B cell (primary cell): ENCODE data around the gene PARK7. TPM values are rescaled to one million over a fixed set of nuclear protein-coding genes. Genes with fewer than 3 reads are reported as not detected.
A peak's percentile ranks its signal among the peaks of the same experiment; 100 is the strongest.

Source experiments
- ATAC-seq: fragments of 200-7000 bp; cut with Tn5 transposase; one replicate; pipeline ENCODE4 v1.10.0; 2021; ENCODE audit warnings: low read depth, mild to moderate bottlenecking, moderate number of reproducible peaks, moderate library complexity
- CTCF ChIA-PET: fragments of 350-600 bp; sonication (Branson Sonifier 250); formaldehyde crosslinking; loops from one replicate; lab custom pipeline; 2021; ENCODE audit warnings: antibody characterized with exemption, inconsistent platforms; lab: Charles Lee
- POLR2A ChIA-PET: fragments of 350-600 bp; sonication (Branson Sonifier 250); formaldehyde crosslinking; loops from one replicate; lab custom pipeline; 2021; ENCODE audit warnings: antibody characterized with exemption; lab: Charles Lee
- DNase-seq: peaks from one replicate; pipeline ENCODE4 v3.0.0; 2013
- H2AFZ ChIP-seq: 2 replicates; pipeline ENCODE4 v1.6.1; 2012; ENCODE audit warnings: mild to moderate bottlenecking, low read depth, low read length; ENCODE audit not compliant: insufficient read depth, poor library complexity, severe bottlenecking
- H3K27ac ChIP-seq, 2 donors: 1 replicate in 1 of 2; 2 replicates in 1 of 2; pipeline ENCODE4 v1.5.1; 2012 to 2013; ENCODE audit warnings: low read length in 2 of 2, mild to moderate bottlenecking in 2 of 2, moderate library complexity in 1 of 2
- H3K27me3 ChIP-seq, 4 experiments: fragments of 200-600 bp in 1 of 4; sonication (generic) in 1 of 4; replicated peaks in 1 of 4; 1 replicate in 2 of 4; 2 replicates in 2 of 4; pipeline versions ENCODE4 v1.6.1 to v1.7.0; 2013 to 2016; ENCODE audit warnings: low read length in 3 of 4, mild to moderate bottlenecking in 2 of 4, mixed read lengths in 1 of 4, moderate library complexity in 1 of 4; ENCODE audit not compliant: insufficient read depth in 4 of 4, control insufficient read depth in 3 of 4; ENCODE audit errors: control extremely low read depth in 1 of 4
- H3K36me3 ChIP-seq, 2 experiments: replicated peaks in 1 of 2; 1 replicate in 1 of 2; 2 replicates in 1 of 2; pipeline versions ENCODE4 v1.6.1 to v1.7.1; 2013; ENCODE audit warnings: low read length in 1 of 2; ENCODE audit not compliant: insufficient read depth in 2 of 2, control insufficient read depth in 1 of 2; ENCODE audit errors: control extremely low read depth in 1 of 2, extremely low read depth in 1 of 2
- H3K4me1 ChIP-seq, 2 donors: fragments of 200-600 bp in 1 of 2; sonication (generic) in 1 of 2; 1 replicate in 1 of 2; 2 replicates in 1 of 2; pipeline versions ENCODE4 v1.5.1 to v1.6.1; 2013 to 2017; ENCODE audit warnings: low read length in 2 of 2; ENCODE audit not compliant: control insufficient read depth in 2 of 2, insufficient read depth in 2 of 2
- H3K4me2 ChIP-seq: replicated peaks from 2 replicates; pipeline ENCODE3; 2012; ENCODE audit warnings: mild to moderate bottlenecking, low read depth, low read length; ENCODE audit not compliant: poor library complexity, severe bottlenecking
- H3K4me3 ChIP-seq, 5 experiments: fragments of 200-600 bp in 1 of 5; sonication (generic) in 1 of 5; 1 replicate in 3 of 5; 2 replicates in 2 of 5; pipeline versions ENCODE4 v1.5.1 to v1.7.0; 2011 to 2016; ENCODE audit warnings: low read length in 4 of 5, mild to moderate bottlenecking in 4 of 5, low read depth in 2 of 5, control low read depth in 1 of 5, moderate library complexity in 1 of 5; ENCODE audit not compliant: insufficient read depth in 1 of 5; ENCODE audit errors: control extremely low read depth in 1 of 5, extremely low read depth in 1 of 5
- H3K79me2 ChIP-seq: fragments of 200-600 bp; sonication (generic); one replicate; pipeline ENCODE4 v1.6.0; 2016; ENCODE audit warnings: low read length; ENCODE audit not compliant: control insufficient read depth, insufficient read depth
- H3K9ac ChIP-seq: fragments of 200-600 bp; sonication (generic); 2 replicates; pipeline ENCODE4 v1.6.1; 2017; ENCODE audit warnings: mild to moderate bottlenecking, low read length, moderate library complexity
- H3K9me3 ChIP-seq, 3 donors: one replicate each; pipeline versions ENCODE4 v1.6.1 to v1.7.1; 2013; ENCODE audit warnings: low read length in 2 of 3; ENCODE audit not compliant: control insufficient read depth in 2 of 3, insufficient read depth in 1 of 3; ENCODE audit errors: control extremely low read depth in 1 of 3
- H4K20me1 ChIP-seq: 2 replicates; pipeline ENCODE4 v1.6.0; 2012; ENCODE audit warnings: mild to moderate bottlenecking, low read length; ENCODE audit not compliant: insufficient read depth, control insufficient read depth, poor library complexity, severe bottlenecking
- H3K27ac Mint-ChIP-seq: one replicate; pipeline ENCODE4 v1.8.0; 2021; ENCODE audit warnings: mixed read lengths
- H3K27me3 Mint-ChIP-seq: one replicate; pipeline ENCODE4 v1.8.0; 2021; ENCODE audit warnings: mixed read lengths
- H3K4me1 Mint-ChIP-seq: one replicate; pipeline ENCODE4 v1.8.0; 2021; ENCODE audit warnings: mixed read lengths
- H3K4me3 Mint-ChIP-seq: one replicate; pipeline ENCODE4 v1.8.0; 2021; ENCODE audit warnings: mixed read lengths
- H3K9me3 Mint-ChIP-seq: one replicate; pipeline ENCODE4 v1.8.0; 2022; ENCODE audit warnings: mixed read lengths; ENCODE audit not compliant: insufficient read depth
- EZH2 ChIP-seq: IDR thresholded peaks from 2 replicates; pipeline ENCODE4 v1.6.1; 2012; ENCODE audit warnings: borderline replicate concordance, low read depth, mild to moderate bottlenecking, moderate library complexity, low read length; ENCODE audit not compliant: insufficient read depth, poor library complexity, severe bottlenecking
- WGBS: methylation state at CpG from one replicate; pipeline ENCODE4 v1.1.5; 2013; ENCODE audit warnings: missing lambda C conversion rate; ENCODE audit not compliant: insufficient coverage; 5-methylcytosine and 5-hydroxymethylcytosine counted together
- intact Hi-C: fragments of 100-400 bp; cut with micrococcal nuclease; formaldehyde crosslinking; loops from one replicate; pipeline ENCODE4 v1.10.0; 2022
- polyA plus RNA-seq: library from polyadenylated mRNA; depleted of rRNA; stranded (reverse); fragments of >200 nt; gene quantifications from 2 replicates; pipeline ENCODE4 v1.2.3, GENCODE V29; 2012
- total RNA-seq, 2 donors: library from RNA; stranded (reverse); fragments of 120-200 nt in 1 of 2; gene quantifications; 1 replicate in 1 of 2; 2 replicates in 1 of 2; pipeline versions ENCODE4 v1.2.3 to v1.2.4, GENCODE V29; 2013 to 2022
- TF ChIP-seq, protein P1 (sequence below): fragments of 200-600 bp; IDR thresholded peaks from one replicate; pipeline ENCODE4 v1.8.0; 2022; ENCODE audit warnings: antibody characterized with exemption, mild to moderate bottlenecking

PARK7 gene
- total and polyA plus RNA-seq, 2 donors (not counting 1 experiment from before 2014, with no cell fraction given) = 63.9 to 118 TPM

DNA sequence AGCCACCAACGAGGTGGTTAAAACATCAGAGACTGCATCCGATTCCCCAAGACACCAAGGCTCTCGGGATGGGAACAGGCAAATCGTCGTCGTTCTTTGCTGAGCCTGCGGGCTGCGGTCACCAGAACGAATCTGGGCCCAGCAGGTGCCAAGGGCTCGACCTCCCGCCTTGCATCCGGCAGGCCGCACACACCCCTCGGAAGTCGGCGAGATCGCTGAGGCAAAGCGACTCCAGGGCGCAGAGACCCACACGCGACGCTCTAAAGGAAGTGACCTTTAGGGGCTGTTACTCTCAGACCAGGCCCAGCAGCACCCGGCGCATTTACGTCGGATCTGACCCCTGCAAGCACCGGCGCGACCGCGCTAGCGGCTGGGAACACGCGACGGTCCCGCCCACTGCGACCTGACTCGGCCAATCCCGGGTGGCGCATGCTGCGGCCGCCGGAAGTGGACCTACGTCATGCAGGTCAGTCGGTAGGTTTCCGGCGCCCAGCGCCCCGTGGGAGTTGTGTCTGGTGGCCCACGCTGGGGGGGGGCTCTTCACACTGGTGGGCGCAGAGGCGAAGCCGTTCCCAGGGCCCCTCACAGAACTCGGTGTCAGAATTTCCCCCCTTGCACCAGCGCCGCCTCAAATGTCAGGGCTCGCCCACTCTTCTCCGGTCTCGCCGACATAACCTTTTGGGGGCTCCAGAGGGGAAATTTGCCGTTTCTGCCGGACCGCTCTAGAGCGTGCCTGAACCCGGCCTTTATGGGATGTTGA is 7.5 kb upstream of the PARK7 start:
- ATAC-seq (peak; percentile 92), DNase-seq (peak; percentile 87)
- Mint-ChIP-seq H3K9me3 (no peaks in the 10 kb centered on the region), H3K27me3 (no peaks in the 10 kb centered on the region), H3K27ac (peak overlapping the region; percentile 95), H3K4me1 (peaks cover 18% of the 10 kb centered on the region), H3K4me3 (peak overlapping the region; percentile 91)
- WGBS = under 1% methylated on average over 65 of the region's 65 CpGs
- TF ChIP-seq, protein P1, sequence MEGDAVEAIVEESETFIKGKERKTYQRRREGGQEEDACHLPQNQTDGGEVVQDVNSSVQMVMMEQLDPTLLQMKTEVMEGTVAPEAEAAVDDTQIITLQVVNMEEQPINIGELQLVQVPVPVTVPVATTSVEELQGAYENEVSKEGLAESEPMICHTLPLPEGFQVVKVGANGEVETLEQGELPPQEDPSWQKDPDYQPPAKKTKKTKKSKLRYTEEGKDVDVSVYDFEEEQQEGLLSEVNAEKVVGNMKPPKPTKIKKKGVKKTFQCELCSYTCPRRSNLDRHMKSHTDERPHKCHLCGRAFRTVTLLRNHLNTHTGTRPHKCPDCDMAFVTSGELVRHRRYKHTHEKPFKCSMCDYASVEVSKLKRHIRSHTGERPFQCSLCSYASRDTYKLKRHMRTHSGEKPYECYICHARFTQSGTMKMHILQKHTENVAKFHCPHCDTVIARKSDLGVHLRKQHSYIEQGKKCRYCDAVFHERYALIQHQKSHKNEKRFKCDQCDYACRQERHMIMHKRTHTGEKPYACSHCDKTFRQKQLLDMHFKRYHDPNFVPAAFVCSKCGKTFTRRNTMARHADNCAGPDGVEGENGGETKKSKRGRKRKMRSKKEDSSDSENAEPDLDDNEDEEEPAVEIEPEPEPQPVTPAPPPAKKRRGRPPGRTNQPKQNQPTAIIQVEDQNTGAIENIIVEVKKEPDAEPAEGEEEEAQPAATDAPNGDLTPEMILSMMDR = no peak
- TF ChIP-seq EZH2 = no peak
- Histone ChIP-seq H4K20me1 (no peaks in the 10 kb centered on the region), H3K79me2 (no peaks in the 10 kb centered on the region), H3K9ac (peak overlapping the region; percentile 77), H3K27me3 (no peaks in the 10 kb centered on the region), H3K4me2 (peak overlapping the region; percentile 75), H3K9me3 (no peaks in the 10 kb centered on the region), H3K36me3 (no peaks in the 10 kb centered on the region), H3K27ac (peak overlapping the region; percentile 89 to 94), H3K4me1 (peaks cover 4 to 10% of the 10 kb centered on the region in 2 donors), H3K4me3 (peak overlapping the region; percentile 17 to 70 (median 65)), H2AFZ (peak overlapping the region; percentile 78)
- ChIA-PET CTCF (no interaction called here), POLR2A (no interaction called here)
- intact Hi-C loops = loop anchor here (1.0 kb wide), 1 partner anchor 8 kb away; no protein-coding TSS in a partner anchor

DNA sequence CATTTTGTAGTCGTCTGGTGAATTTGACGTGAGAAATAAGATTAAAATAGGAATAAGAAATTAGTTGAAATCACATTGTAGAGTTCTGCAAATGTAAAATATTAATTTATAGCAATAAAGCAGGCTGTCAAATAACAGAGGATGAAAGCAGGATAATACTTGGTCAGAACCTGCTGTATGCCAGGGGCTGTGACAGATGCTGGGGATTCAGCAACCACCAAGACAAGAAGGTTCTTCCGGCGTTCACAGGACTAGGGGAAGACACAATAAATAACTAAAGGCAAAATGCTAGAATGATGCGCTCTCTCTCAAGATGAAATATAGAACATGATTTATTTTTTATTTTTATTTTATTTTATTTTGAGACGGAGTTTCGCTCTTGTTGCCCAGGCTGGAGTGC is 6.8 kb upstream of the PARK7 start:
- 100% methylated on average over 2 of the region's 7 CpGs for WGBS
- intact Hi-C loops = loop anchor here (1.0 kb wide), 1 partner anchor 8 kb away; no protein-coding TSS in a partner anchor
- peaks cover 18% of the 10 kb centered on the region for H3K4me1 Mint-ChIP-seq
- H3K4me3 ChIP-seq = peak overlapping the region in 4 of 5 experiments; percentile 60 to 70 (median 66)
- peak overlapping the region; percentile 77 for H3K9ac ChIP-seq
- H3K36me3 ChIP-seq = no peaks in the 10 kb centered on the region
- H4K20me1 ChIP-seq = no peaks in the 10 kb centered on the region
- no peaks in the 10 kb centered on the region for H3K27me3 ChIP-seq
- peak overlapping the region; percentile 91 for H3K4me3 Mint-ChIP-seq
- H3K27me3 Mint-ChIP-seq = no peaks in the 10 kb centered on the region
- ChIA-PET CTCF (no interaction called here), POLR2A (no interaction called here)
- no peak for DNase-seq
- ATAC-seq = no peak
- no peaks in the 10 kb centered on the region for H3K79me2 ChIP-seq
- H3K27ac ChIP-seq = peak overlapping the region; percentile 89 to 94
- peak overlapping the region; percentile 75 for H3K4me2 ChIP-seq
- TF ChIP-seq, protein P1 = no peak
- no peak for TF ChIP-seq EZH2
- peaks cover 4 to 10% of the 10 kb centered on the region in 2 donors for H3K4me1 ChIP-seq
- no peaks in the 10 kb centered on the region for H3K9me3 Mint-ChIP-seq
- peak overlapping the region; percentile 95 for H3K27ac Mint-ChIP-seq
- H3K9me3 ChIP-seq = no peaks in the 10 kb centered on the region
- H2AFZ ChIP-seq = peak overlapping the region; percentile 78
